AG10803 (cell line): ENCODE results near the gene MAPKAPK2.
"Not testable (repeated sequence)": the region's sequence is repeated elsewhere in the genome, so short reads cannot be mapped to it uniquely, and the experiment has no call there.

Experiments used
- DNase-seq: peaks from one replicate; pipeline ENCODE4 v3.0.0; 2010; ENCODE audit warnings: low read depth
- H3K4me3 ChIP-seq: 2 replicates; pipeline ENCODE4 v1.5.1; 2011; ENCODE audit warnings: mild to moderate bottlenecking, low read length, control low read depth
- TF ChIP-seq, protein P1 (sequence below): conservative IDR thresholded peaks from 2 replicates; pipeline ENCODE4 v1.5.1; 2011; ENCODE audit warnings: mild to moderate bottlenecking, low read length, control low read depth, inconsistent platforms

The MAPKAPK2 gene

DNA sequence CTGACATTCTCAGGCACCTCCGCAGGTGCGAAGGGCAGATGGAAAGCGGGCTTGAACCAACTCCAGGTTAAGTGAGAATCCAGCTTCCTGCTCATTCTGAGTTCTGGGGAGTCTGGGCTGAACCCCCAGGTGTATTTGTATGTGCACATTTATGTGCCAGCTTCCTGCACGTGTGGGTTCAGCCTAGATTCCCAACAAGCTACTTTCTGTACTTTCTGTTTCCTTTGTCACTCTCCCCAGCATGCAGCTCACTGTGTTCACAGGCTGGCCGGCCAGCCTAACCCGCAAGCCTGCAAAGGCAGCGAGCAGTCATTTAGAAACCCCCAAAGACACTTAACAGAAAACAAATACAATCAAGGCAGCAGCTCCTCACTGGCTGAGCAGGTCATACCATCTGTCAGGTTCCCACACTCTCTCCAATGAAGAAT lies 84.6 kb downstream of the MAPKAPK2 start:
- TF ChIP-seq, protein P1, sequence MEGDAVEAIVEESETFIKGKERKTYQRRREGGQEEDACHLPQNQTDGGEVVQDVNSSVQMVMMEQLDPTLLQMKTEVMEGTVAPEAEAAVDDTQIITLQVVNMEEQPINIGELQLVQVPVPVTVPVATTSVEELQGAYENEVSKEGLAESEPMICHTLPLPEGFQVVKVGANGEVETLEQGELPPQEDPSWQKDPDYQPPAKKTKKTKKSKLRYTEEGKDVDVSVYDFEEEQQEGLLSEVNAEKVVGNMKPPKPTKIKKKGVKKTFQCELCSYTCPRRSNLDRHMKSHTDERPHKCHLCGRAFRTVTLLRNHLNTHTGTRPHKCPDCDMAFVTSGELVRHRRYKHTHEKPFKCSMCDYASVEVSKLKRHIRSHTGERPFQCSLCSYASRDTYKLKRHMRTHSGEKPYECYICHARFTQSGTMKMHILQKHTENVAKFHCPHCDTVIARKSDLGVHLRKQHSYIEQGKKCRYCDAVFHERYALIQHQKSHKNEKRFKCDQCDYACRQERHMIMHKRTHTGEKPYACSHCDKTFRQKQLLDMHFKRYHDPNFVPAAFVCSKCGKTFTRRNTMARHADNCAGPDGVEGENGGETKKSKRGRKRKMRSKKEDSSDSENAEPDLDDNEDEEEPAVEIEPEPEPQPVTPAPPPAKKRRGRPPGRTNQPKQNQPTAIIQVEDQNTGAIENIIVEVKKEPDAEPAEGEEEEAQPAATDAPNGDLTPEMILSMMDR: no peak
- no peak for DNase-seq
- no peak overlapping the region for H3K4me3 ChIP-seq

DNA sequence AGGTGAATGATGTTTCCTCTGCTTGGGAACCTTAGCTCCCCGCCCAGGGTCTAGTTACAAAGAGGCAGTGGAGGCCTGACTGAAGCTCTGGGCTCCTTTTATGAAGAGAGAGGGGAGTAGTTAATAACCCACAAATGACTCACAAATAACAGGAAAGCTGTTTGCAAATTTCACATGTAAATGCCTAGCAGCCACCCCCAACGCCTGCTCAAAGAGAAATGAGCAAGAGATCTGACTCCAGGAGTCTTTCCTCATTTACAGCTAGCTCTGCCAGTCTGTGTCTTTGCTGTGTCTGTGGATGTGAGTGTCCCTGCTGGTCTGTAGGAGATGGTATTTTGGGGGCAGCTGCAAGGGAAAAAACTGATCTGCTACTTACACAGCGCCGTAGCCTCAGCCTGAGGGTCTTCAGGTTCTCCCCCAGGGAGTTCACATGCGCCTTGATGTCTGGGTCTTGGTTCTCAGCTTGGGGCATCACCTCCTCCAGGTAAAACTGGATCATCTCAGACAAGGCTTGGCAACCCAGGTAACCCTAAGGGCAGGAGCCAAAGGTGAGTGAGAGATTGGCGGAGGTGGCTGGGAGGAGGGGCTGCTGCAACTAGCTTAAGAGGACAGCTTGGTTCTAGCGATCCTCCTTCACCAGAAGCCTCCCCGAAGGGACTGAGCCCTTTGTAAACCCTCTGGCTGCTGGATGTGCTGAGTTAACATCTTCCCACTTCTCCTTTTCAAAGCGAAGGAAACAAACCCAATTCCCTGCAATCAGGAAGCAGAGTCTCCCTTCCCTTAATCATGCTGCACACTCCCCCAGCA lies 86.0 kb downstream of the MAPKAPK2 start, which contains the start of gene IL19:
Gene IL19, plus strand, starts transcription at position 243 of the 807 bp plus-strand sequence. CDS start 65,890 bp downstream, outside the sequence.
- TF ChIP-seq, protein P1: no peak
- DNase-seq: peak; percentile 60
- no peak within 1 kb of the TSS for H3K4me3 ChIP-seq

DNA sequence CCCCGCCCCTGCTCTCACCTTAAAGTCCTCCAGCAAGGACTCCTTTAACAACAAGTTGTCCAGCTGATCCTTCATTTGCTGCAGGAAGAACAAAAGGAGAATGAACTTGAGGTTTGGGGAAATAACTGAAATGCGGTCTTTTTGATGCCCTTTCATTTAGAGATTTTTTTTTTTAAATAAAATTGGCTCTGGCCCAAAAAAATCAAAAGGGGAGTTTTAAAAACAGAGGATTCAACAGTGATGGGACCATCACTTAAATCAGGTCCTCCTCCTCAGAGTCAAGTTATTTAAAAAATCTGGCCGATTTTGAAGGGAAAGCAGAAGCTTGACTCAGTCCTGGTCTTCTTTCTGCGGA lies 86.6 kb downstream of the MAPKAPK2 start:
- TF ChIP-seq, protein P1: no peak
- no peak for DNase-seq
- no peak overlapping the region for H3K4me3 ChIP-seq

DNA sequence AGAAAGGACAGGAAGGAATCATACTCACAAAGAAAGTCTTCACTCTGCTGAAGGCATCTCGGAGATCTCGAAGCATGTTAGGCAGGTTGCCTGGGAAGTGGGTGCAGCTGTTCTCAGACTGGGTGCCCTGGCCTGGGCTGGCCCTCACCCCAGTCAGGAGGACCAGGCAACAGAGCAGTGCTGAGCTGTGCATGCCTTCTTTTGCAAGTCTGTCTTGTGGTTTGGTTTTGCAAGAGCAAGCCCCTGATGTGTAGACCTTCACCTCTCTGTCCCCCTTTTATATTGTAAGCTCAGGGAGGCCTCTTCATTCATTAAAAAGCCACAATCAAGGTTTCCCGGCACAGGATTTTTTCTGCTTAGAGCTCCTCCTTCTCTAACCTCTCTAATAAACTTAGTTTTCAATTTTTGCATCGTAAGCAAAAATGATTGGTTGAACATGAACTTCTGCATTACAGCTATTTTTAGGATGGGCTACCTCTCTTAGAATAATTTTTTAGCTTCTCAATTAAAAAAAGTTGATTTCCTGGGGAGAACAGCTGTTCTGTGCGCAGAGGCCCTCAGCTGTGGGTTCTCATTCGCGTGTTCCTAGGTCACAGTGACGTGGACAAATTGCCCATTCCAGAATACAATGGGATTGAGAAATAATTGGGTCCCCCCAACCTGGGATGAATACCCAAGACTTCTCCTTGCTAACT lies 87.7 kb downstream of the MAPKAPK2 start, which contains the start of gene IL10:
Gene IL10, minus strand, starts transcription at position 252 of the 695 bp plus-strand sequence. Its CDS starts 59 bp downstream, at position 193.
- DNase-seq: no peak
- TF ChIP-seq, protein P1: no peak
- H3K4me3 ChIP-seq: no peak within 1 kb of the TSS

DNA sequence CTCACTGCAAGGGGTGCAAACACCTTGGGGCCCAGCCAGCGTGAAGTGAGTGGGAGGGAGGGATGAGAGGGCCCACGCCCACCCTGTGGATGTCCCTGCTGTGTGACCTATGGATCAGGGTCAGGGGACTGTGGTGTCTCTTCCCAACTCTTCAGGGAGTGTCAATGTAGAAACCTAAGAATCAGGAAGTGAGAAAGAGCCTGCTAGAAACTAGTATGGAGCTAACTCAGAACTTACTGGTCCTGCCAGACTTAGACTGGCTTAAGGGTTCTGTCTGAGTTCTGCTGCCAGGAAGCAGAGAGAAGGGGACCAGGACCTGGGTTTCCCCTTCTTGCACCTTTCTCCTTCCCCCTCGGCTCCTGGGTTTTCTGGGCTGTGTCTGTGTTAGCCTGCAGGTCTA lies 89.4 kb downstream of the MAPKAPK2 start:
- no peak for DNase-seq
- TF ChIP-seq, protein P1: no peak
- H3K4me3 ChIP-seq: no peak overlapping the region

DNA sequence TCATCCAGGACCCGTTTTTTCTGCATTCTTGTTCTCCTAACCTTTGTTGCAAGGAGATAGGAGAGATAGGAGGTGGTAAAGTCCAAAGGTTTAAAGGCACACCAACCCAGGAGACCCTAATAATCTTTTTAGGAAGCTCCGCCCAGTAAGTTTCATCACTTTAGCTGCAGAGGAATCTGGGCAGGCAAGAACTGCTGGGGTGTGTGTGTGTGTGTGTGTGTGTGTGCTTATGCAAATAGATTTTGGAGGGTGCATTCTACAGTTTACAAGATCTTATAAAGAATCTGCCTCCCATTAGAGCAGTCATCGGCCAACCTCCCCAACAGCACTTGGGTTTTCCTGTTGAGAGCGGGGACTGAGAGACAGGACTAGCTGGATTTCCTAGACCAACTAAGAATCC lies 91.5 kb downstream of the MAPKAPK2 start:
- no peak overlapping the region for H3K4me3 ChIP-seq
- TF ChIP-seq, protein P1: no peak
- peak; percentile 36 for DNase-seq

DNA sequence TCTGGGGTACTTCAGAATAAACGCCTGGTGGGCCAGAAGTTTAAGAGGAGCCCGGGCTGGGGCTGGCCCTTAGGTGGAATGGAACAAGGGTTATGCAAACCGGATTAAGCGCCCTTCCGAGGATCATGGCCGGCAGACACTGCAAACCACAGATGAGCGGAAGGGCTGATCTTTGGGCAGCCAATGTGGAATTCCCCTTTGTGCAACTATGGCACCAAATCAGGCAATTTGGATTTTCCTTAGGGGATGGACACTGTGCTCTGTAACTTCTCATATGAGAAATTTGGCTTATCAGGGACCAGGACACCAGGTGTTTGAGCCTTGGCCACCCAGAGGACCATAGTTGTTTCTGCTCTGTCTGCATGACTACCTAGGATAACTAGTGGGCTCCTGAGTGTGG lies 93.3 kb downstream of the MAPKAPK2 start:
- DNase-seq: no peak
- TF ChIP-seq, protein P1: no peak
- H3K4me3 ChIP-seq: no peak overlapping the region

DNA sequence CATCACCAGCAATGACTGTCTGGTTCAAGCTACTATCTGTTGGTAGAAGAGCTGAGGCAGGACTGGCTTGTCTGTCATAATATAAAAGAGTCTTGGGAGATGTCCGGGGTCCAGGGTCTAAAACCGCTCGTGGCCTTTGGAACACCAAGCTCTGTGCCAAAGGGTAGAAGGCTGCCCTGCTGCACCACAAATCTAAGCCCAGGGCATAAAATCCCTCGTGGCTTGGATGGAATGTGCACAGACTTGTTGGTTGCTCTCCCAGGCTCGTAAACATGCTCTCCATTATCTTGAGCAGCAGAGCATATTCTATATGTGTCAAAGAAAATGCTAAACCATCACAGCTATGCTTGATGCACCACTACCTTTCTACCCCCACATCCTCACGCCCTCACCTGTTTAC lies 94.2 kb downstream of the MAPKAPK2 start:
- not testable (repeated sequence) for DNase-seq

More for the DNA sequence above, 94.2 kb downstream of the MAPKAPK2 start:
- not testable (repeated sequence) for H3K4me3 ChIP-seq
